Hepatocyte (in vitro differentiated cells): ENCODE measurements around the gene ZMIZ2. TPM values are rescaled to one million over a fixed set of nuclear protein-coding genes. Genes with fewer than 3 reads are reported as not detected.
"Not testable (repeated sequence)": the region's sequence is repeated elsewhere in the genome, so short reads cannot be mapped to it uniquely, and the experiment has no call there.

Experiments
- DNase-seq: peaks from one replicate; pipeline ENCODE4 v3.0.0-alpha.2; 2016; ENCODE audit warnings: low spot score
- H2AFZ ChIP-seq: fragments of 200-600 bp; sonication (generic); 2 replicates; pipeline ENCODE4 v1.6.0; 2016; ENCODE audit warnings: antibody characterized with exemption, mild to moderate bottlenecking
- H3K27ac ChIP-seq: fragments of 200-600 bp; sonication (generic); 2 replicates; pipeline ENCODE4 v1.5.1; 2016; ENCODE audit warnings: mild to moderate bottlenecking
- H3K27me3 ChIP-seq: fragments of 200-600 bp; sonication (generic); 2 replicates; pipeline ENCODE4 v1.6.1; 2016
- H3K36me3 ChIP-seq: fragments of 200-600 bp; sonication (generic); replicated peaks from 2 replicates; pipeline ENCODE4 v1.5.1; 2016; ENCODE audit warnings: low read depth; ENCODE audit not compliant: insufficient read depth
- H3K4me1 ChIP-seq: fragments of 200-600 bp; sonication (generic); 2 replicates; pipeline ENCODE4 v1.5.1; 2016; ENCODE audit warnings: mild to moderate bottlenecking, moderate library complexity; ENCODE audit not compliant: insufficient read depth
- H3K4me2 ChIP-seq: fragments of 200-600 bp; sonication (generic); 2 replicates; pipeline ENCODE4 v1.6.0; 2016
- H3K4me3 ChIP-seq: fragments of 200-600 bp; sonication (generic); 2 replicates; pipeline ENCODE4 v1.5.1; 2016; ENCODE audit warnings: mild to moderate bottlenecking
- H3K79me2 ChIP-seq: fragments of 200-600 bp; sonication (generic); 2 replicates; pipeline ENCODE4 v1.6.0; 2017; ENCODE audit warnings: mild to moderate bottlenecking
- H3K9me2 ChIP-seq: fragments of 200-600 bp; sonication (generic); replicated peaks from 2 replicates; pipeline ENCODE4 v1.6.0; 2017; ENCODE audit warnings: mild to moderate bottlenecking; ENCODE audit not compliant: insufficient read depth
- H3K9me3 ChIP-seq: fragments of 200-600 bp; sonication (generic); 2 replicates; pipeline ENCODE4 v1.5.1; 2016; ENCODE audit warnings: low read depth, mild to moderate bottlenecking
- H4K20me1 ChIP-seq: fragments of 200-600 bp; sonication (generic); 2 replicates; pipeline ENCODE4 v1.6.0; 2016; ENCODE audit warnings: mild to moderate bottlenecking; ENCODE audit not compliant: insufficient read depth, poor library complexity, severe bottlenecking
- EZH2 ChIP-seq: fragments of 200-600 bp; sonication (generic); IDR thresholded peaks from 2 replicates; pipeline ENCODE4 v1.6.1; 2016; ENCODE audit warnings: antibody characterized with exemption, mild to moderate bottlenecking, borderline replicate concordance
- EZH2phosphoT487 ChIP-seq: fragments of 200-600 bp; sonication (generic); IDR thresholded peaks from one replicate; pipeline ENCODE4 v1.6.1; 2018; ENCODE audit warnings: antibody characterized with exemption, mild to moderate bottlenecking, low read depth, moderate library complexity; ENCODE audit not compliant: unreplicated experiment, severe bottlenecking
- WGBS: methylation state at CpG from one replicate; pipeline ENCODE4 v1.1.6; 2016; ENCODE audit warnings: low lambda C conversion rate; ENCODE audit errors: missing lambda C conversion rate; 5-methylcytosine and 5-hydroxymethylcytosine counted together
- polyA plus RNA-seq: library from polyadenylated mRNA; unstranded; fragments of >200 nt; fragmentation: Nextera tagmentation; extraction: Ambion mirVana; gene quantifications from 2 replicates; pipeline ENCODE4 v1.2.1, GENCODE V29; 2016
- total RNA-seq: library from RNA; depleted of rRNA; stranded (reverse); fragments of >200 nt; gene quantifications from 2 replicates; pipeline ENCODE4 v1.2.3, GENCODE V29; 2014
- TF ChIP-seq, protein P1 (sequence below): fragments of 200-600 bp; sonication (generic); IDR thresholded peaks from 2 replicates; pipeline ENCODE4 v1.5.1; 2016; ENCODE audit warnings: antibody characterized with exemption, mild to moderate bottlenecking; ENCODE audit not compliant: poor library complexity

Gene ZMIZ2
- total and polyA plus RNA-seq, 2 experiments from 2014 or later = 10.5 to 37.0 TPM

DNA sequence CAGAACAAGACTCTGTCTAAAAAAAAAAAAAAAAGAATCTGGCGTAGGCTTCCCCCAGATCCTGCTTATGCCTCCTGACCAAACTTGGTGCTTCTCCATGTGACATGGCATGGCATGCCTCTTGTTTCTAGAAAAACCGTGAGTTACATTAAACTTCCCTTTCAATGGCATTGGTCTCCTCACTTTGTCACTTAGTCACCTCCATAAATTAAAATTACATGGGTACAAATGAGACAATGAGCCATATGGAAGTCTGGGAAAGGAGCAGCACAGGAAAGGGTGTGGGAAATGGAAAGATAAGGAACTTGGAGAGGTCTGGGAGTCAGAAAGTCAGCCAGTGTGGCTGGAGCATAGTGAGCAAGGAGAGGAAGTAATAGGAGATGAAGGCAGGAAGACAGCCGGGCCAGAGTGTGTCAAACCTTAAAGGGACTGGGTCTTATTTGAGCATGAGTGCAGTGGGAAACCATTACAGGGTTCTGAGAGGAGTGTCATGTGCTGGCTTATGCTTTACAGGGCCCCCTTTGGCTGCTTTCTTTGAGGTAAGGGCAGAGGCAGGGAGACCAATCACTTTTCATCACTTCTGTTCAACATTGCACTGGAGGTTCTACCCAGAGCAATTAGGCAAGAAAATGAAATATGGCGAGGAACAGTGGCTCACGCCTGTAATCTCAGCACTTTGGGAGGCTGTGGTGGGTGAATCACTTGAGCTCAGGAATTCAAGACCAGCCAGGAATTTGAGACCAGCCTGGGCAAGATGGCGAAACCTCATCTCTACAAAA lies 21.3 kb upstream of the ZMIZ2 start:
- H3K36me3 ChIP-seq = no peaks in the 10 kb centered on the region
- H3K4me3 ChIP-seq = no peak overlapping the region
- H3K79me2 ChIP-seq = no peaks in the 10 kb centered on the region
- WGBS = 63% methylated on average over 6 of the region's 6 CpGs
- no peak for DNase-seq
- no peak overlapping the region for H3K4me2 ChIP-seq
- H4K20me1 ChIP-seq = no peaks in the 10 kb centered on the region
- H3K9me3 ChIP-seq = no peaks in the 10 kb centered on the region
- no peaks in the 10 kb centered on the region for H3K4me1 ChIP-seq
- no peaks in the 10 kb centered on the region for H3K27me3 ChIP-seq
- H3K27ac ChIP-seq = no peak overlapping the region
- H2AFZ ChIP-seq = no peak overlapping the region
- H3K9me2 ChIP-seq = no peaks in the 10 kb centered on the region
- TF ChIP-seq, protein P1, sequence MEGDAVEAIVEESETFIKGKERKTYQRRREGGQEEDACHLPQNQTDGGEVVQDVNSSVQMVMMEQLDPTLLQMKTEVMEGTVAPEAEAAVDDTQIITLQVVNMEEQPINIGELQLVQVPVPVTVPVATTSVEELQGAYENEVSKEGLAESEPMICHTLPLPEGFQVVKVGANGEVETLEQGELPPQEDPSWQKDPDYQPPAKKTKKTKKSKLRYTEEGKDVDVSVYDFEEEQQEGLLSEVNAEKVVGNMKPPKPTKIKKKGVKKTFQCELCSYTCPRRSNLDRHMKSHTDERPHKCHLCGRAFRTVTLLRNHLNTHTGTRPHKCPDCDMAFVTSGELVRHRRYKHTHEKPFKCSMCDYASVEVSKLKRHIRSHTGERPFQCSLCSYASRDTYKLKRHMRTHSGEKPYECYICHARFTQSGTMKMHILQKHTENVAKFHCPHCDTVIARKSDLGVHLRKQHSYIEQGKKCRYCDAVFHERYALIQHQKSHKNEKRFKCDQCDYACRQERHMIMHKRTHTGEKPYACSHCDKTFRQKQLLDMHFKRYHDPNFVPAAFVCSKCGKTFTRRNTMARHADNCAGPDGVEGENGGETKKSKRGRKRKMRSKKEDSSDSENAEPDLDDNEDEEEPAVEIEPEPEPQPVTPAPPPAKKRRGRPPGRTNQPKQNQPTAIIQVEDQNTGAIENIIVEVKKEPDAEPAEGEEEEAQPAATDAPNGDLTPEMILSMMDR = no peak
- TF ChIP-seq EZH2 = no peak
- no peak for TF ChIP-seq EZH2phosphoT487

DNA sequence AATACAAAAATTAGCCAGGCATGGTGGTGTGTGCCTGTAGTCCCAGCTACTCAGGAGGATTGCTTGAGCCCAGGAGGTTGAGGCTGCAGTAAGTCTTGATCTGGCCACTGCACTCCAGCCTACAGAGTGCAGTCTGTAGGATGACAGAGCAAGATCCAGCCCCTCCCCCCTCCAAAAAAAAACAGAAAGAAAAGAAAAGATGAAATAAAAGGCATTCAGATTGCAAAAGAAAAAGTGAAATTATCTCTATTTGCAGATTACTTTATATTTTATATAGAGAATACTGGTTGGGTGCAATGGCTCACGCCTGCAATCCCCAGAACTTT lies 20.7 kb upstream of the ZMIZ2 start:
- DNase-seq = no peak
- H3K4me2 ChIP-seq = no peak overlapping the region
- H3K9me3 ChIP-seq = no peaks in the 10 kb centered on the region
- no peaks in the 10 kb centered on the region for H3K36me3 ChIP-seq
- no peaks in the 10 kb centered on the region for H4K20me1 ChIP-seq
- no peak overlapping the region for H3K27ac ChIP-seq
- no peaks in the 10 kb centered on the region for H3K4me1 ChIP-seq
- H3K79me2 ChIP-seq = no peaks in the 10 kb centered on the region
- no peak for TF ChIP-seq EZH2phosphoT487
- no peak for TF ChIP-seq EZH2
- TF ChIP-seq, protein P1 = no peak
- H3K27me3 ChIP-seq = no peaks in the 10 kb centered on the region
- no peaks in the 10 kb centered on the region for H3K9me2 ChIP-seq
- no peak overlapping the region for H3K4me3 ChIP-seq
- 90% methylated on average over 1 of the region's 1 CpG for WGBS
- no peak overlapping the region for H2AFZ ChIP-seq

DNA sequence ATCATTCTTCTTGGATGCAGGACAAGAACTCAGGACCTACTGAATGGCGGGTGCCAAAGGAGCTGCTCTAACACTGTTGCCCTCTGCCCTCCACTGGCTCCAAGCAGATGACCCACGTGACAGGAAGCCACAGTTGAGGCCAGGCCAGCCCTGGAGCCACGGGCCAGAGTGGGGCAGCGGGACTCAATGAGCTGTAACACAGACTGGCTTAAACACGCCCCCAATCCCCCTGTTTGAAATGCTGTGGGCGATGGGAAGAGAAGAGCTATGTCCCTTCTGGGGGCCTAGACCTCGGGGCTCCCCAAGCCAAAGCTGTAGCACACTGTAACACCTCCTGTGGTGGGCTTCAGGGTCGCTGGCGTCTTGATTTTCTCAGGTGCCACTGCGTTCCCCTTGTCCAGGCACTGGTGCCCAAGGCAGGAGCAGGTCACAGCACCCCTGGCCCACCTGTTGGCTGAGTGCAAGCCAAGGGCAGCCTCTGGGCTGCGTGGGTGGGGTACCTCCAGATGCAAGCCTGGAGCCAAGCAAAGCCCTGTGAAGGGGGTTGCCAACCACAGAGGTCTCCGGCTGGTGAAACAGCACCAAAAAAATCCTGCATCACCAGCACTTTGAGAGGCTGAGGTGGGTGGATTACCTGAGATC lies 18.6 kb upstream of the ZMIZ2 start:
- no peaks in the 10 kb centered on the region for H3K27me3 ChIP-seq

DNA sequence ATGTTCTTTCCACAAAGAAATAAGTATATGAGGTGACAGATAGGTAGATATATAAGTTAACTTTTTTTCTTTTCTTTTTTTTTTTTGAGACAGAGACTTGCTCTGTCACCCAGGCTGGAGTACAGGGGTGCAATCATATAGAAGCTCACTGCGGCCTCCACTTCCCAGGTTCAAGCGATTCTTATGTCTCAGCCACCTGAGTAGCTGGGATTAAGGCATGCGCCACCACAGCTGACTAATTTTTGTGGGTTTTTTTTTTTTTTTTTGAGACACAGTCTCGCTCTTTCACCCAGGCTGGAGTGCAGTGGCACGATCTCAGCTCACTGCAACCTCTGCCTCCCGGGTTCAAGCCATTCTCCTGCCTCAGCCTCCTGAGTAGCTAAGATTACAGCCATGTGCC lies 15.7 kb upstream of the ZMIZ2 start:
- not testable (repeated sequence) for H3K79me2 ChIP-seq, H3K36me3 ChIP-seq, H3K9me2 ChIP-seq, H2AFZ ChIP-seq, H3K4me1 ChIP-seq, H3K27me3 ChIP-seq, H3K27ac ChIP-seq, H3K4me2 ChIP-seq, H3K4me3 ChIP-seq, DNase-seq, H3K9me3 ChIP-seq, H4K20me1 ChIP-seq
- WGBS = 97% methylated on average over 6 of the region's 6 CpGs

More for the DNA sequence above, 18.6 kb upstream of the ZMIZ2 start:
- no peaks in the 10 kb centered on the region for H3K79me2 ChIP-seq
- no peak overlapping the region for H3K4me3 ChIP-seq
- TF ChIP-seq, protein P1 = no peak
- TF ChIP-seq EZH2 (no peak), EZH2phosphoT487 (no peak)
- WGBS = 87% methylated on average over 12 of the region's 12 CpGs
- no peaks in the 10 kb centered on the region for H3K9me2 ChIP-seq
- no peaks in the 10 kb centered on the region for H3K4me1 ChIP-seq
- H2AFZ ChIP-seq = no peak overlapping the region
- H3K36me3 ChIP-seq = no peaks in the 10 kb centered on the region
- no peaks in the 10 kb centered on the region for H4K20me1 ChIP-seq
- H3K9me3 ChIP-seq = no peaks in the 10 kb centered on the region
- no peak overlapping the region for H3K27ac ChIP-seq
- no peak overlapping the region for H3K4me2 ChIP-seq
- no peak for DNase-seq
